GM10266 (cell line): ENCODE measurements around the gene GIMD1.

Experiments used
- DNase-seq: peaks from one replicate; pipeline ENCODE4 v3.0.0; 2012; ENCODE audit errors: extremely low spot score
- TF ChIP-seq, protein P1 (sequence below): IDR thresholded peaks from 2 replicates; pipeline ENCODE4 v1.5.1; 2012; ENCODE audit warnings: mild to moderate bottlenecking, low read depth; ENCODE audit not compliant: control insufficient read depth, insufficient read depth; ENCODE audit errors: missing control alignments

GIMD1 gene

DNA sequence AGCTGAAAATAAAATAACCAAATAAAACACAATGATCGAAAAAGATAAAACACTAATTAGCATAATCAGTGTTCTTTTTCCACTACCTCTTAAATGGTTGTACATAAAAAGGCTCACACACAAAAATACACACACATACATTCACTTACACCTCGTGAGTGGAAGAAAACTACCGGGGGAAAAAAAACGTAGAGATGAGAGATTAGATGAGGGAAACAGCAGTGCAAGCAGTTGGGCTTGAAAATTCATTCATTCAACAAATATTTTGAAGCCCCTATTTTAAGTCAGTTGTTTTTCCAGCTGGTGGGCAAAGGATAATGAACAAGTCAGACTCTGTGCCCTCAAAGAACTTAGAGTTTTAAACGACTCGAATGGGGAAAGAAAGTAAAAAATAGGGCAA is 53.6 kb downstream of the GIMD1 start:
- no peak for DNase-seq
- TF ChIP-seq, protein P1, sequence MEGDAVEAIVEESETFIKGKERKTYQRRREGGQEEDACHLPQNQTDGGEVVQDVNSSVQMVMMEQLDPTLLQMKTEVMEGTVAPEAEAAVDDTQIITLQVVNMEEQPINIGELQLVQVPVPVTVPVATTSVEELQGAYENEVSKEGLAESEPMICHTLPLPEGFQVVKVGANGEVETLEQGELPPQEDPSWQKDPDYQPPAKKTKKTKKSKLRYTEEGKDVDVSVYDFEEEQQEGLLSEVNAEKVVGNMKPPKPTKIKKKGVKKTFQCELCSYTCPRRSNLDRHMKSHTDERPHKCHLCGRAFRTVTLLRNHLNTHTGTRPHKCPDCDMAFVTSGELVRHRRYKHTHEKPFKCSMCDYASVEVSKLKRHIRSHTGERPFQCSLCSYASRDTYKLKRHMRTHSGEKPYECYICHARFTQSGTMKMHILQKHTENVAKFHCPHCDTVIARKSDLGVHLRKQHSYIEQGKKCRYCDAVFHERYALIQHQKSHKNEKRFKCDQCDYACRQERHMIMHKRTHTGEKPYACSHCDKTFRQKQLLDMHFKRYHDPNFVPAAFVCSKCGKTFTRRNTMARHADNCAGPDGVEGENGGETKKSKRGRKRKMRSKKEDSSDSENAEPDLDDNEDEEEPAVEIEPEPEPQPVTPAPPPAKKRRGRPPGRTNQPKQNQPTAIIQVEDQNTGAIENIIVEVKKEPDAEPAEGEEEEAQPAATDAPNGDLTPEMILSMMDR = no peak

DNA sequence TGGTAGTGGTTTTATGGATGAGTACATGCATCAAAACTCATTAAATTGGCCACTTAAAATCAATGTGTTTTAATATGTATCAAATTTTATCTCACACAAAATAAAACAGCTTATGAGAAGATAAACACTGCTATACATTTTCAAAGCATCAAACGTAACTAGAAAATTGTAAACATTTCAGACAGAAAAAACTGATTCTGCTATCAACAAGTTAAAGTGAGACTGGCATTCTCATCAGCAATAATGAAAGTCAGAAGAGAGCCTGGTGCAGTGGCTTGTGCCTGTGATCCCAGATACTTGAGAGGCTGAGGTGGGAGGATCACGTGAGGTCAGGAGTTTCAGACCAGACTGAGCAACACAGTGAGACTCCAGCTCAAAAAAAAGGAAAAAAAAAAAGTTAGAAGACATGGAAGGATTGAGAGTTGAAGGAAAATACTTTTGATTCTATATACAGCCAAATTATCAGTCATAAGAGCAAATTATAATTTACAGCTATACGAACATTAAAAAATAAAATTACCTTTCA is 55.5 kb downstream of the GIMD1 start:
- TF ChIP-seq, protein P1 = no peak
- no peak for DNase-seq

DNA sequence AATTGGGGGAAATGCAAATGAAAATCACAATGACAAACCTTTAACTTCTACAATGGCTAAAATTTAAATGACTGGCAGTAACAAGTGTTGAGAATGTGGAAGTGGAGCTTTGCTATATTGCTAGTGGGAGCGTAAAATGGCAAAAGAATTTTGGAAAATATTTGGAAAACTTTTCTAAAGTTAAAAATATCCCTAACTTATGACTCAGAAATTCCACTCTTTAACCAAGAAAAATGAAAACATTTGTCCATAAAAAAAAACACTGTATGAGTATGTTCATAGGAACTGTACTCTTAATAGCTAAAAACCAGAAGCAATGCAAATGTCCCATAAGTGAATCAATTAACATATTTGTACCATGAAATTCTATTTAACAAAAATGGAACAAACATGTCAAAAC is 56.2 kb downstream of the GIMD1 start:
- TF ChIP-seq, protein P1 = no peak
- no peak for DNase-seq
